ENCODE measurements around the gene HNRNPH2.

- TF ChIP-seq STAT1 (IDR thresholded peaks at IDR 0.05; ENCODE audit: unreplicated experiment) (no peak), CTCF (conservative IDR thresholded peaks at IDR 0.05; ENCODE audit: low read depth in 2 of 2) (no peak), EZH2 (IDR thresholded peaks at IDR 0.05; ENCODE audit: low read depth, unreplicated experiment) (no peak), REST (IDR thresholded peaks at IDR 0.05; ENCODE audit: unreplicated experiment) (no peak), CREB1 (CRISPR knock-in tag; IDR thresholded peaks at IDR 0.05; ENCODE audit: low read depth) (no peak), POLR2AphosphoS5 (IDR thresholded peaks at IDR 0.05; ENCODE audit: low read depth) (no peak), EZH2phosphoT487 (IDR thresholded peaks at IDR 0.05; ENCODE audit: unreplicated experiment) (no peak), JUNB (IDR thresholded peaks at IDR 0.05; ENCODE audit: unreplicated experiment) (no peak), ZNF331 (CRISPR knock-in tag; IDR thresholded peaks at IDR 0.05; ENCODE audit: low read depth) (no peak), ZNF114 (CRISPR knock-in tag; IDR thresholded peaks at IDR 0.05) (no peak)
Measured at GRCh38 chrX:101410461-101410860, 2.4 kb downstream of the HNRNPH2 start.
